MM.1S (cell line): ENCODE results near the gene QPCT.

Source experiments
- CTCF ChIP-seq: fragments of 300-600 bp; sonication (generic); IDR thresholded peaks from 2 replicates; pipeline ENCODE4 v1.5.1; 2016; ENCODE audit warnings: antibody characterized with exemption, low read length, mixed read lengths
- EZH2phosphoT487 ChIP-seq: fragments of 300-600 bp; sonication (generic); IDR thresholded peaks from 2 replicates; pipeline ENCODE4 v1.6.1; 2018; ENCODE audit warnings: antibody characterized with exemption, low read length

GRCh38 chr2:37361216-37361815 is 16.9 kb downstream of the QPCT start:
- no peak for TF ChIP-seq CTCF
- TF ChIP-seq EZH2phosphoT487, result no peak
